ENCODE results near the gene GORASP2.
"Not testable (repeated sequence)": the region's sequence is repeated elsewhere in the genome, so short reads cannot be mapped to it uniquely, and the experiment has no call there.

Gene GORASP2

DNA sequence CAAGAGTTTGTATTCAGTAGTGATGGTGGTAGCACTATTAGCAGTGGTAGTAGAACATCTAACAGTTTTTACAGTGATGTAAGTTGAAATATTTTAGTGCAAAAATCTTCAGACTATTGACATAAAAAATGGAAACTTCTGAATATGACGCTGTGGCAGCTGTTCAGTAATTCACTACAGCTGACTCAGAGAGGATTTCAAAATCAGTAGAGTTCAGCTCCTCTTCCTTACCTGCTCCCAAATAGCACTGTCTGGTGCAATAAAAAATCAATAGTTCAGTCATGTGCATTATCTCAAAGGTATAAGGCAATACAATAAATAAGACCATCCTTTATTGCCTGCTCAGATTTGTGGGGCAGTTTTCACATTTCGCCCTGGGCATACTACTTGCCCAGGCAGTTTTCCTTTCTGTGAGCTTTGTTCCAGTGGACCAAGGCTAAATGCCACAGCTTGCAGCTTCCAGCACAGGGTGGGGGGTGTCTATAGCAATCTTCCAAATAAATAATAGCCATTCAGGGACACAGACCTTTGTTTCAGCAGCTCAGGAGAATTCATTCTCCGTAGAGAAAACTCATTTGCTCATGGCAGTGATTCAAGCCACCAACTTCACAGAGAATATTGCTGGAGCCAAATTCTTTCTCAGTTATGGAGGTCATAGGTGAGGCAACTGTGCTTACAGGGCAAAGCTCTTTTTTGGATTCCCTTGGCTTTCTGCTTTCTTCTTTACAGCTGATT lies 33.9 kb upstream of the GORASP2 start:
- DNase-seq (ENCODE audit: extremely low read depth, insufficient read length): no peak
- Histone ChIP-seq H3K27me3 (replicated peaks; ENCODE audit: control insufficient read depth, insufficient read depth, low read length) (no peaks in the 10 kb centered on the region), H3K36me3 (ENCODE audit: control insufficient read depth, insufficient read depth, low read length) (no peaks in the 10 kb centered on the region), H3K4me3 (replicated peaks; ENCODE audit: low read depth, low read length) (no peak overlapping the region)
- TF ChIP-seq CTCF (IDR thresholded peaks at IDR 0.05; ENCODE audit: insufficient read depth, low read length, poor library complexity, severe bottlenecking): no peak

- H3K4me3 ChIP-seq (replicated peaks; ENCODE audit: low read depth, low read length): no peak overlapping the region
- H3K36me3 ChIP-seq (ENCODE audit: control insufficient read depth, insufficient read depth, low read length): no peaks in the 10 kb centered on the region
- no peak for DNase-seq (ENCODE audit: extremely low read depth, insufficient read length)
- H3K27me3 ChIP-seq (replicated peaks; ENCODE audit: control insufficient read depth, insufficient read depth, low read length): no peaks in the 10 kb centered on the region
- TF ChIP-seq CTCF (IDR thresholded peaks at IDR 0.05; ENCODE audit: insufficient read depth, low read length, poor library complexity, severe bottlenecking): no peak
Measured at GRCh38 chr2:170896622-170897021, 32.4 kb upstream of the GORASP2 start.

DNA sequence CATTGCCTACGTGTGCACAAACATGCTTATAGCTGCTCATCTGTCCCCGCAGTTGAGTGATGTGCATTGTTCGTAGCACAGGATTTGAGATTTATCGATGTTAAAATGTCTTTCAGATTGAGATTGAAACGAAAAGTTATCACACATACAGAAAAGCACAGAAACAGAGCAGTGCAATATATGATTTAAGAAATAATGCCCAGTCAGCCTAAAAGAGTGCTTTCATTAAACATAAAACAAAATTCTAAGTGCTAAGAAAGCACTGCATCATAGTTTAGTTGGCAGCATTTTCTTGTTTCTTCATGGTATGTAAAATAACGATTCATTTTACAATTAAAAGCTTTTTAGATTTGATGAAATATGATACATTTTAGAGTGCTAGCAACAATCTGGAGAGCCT lies 31.9 kb upstream of the GORASP2 start:
- Histone ChIP-seq H3K27me3 (replicated peaks; ENCODE audit: control insufficient read depth, insufficient read depth, low read length) (no peaks in the 10 kb centered on the region), H3K36me3 (ENCODE audit: control insufficient read depth, insufficient read depth, low read length) (no peaks in the 10 kb centered on the region), H3K4me3 (replicated peaks; ENCODE audit: low read depth, low read length) (no peak overlapping the region)
- no peak for TF ChIP-seq CTCF (IDR thresholded peaks at IDR 0.05; ENCODE audit: insufficient read depth, low read length, poor library complexity, severe bottlenecking)
- DNase-seq (ENCODE audit: extremely low read depth, insufficient read length): no peak

DNA sequence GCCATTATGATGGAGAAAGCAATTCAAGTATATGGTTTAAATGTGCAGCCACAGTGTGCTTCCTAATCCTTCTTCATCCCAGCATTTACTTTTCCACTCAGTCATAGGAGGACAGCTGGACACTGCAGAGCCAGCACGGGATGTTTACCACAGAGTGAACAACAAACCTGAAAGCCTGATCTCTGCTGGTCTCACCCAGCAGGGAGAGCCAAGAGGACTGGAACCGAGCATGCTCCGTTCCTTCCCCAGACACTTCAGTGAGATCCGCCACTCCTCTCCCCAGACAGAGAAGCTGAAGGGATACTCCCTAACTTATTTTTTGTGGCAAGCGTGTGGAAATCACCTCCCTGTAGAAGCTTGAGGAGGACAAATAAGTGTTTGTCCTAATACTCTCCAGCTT lies 23.2 kb upstream of the GORASP2 start:
- no peak for TF ChIP-seq CTCF (IDR thresholded peaks at IDR 0.05; ENCODE audit: insufficient read depth, low read length, poor library complexity, severe bottlenecking)
- H3K36me3 ChIP-seq (ENCODE audit: control insufficient read depth, insufficient read depth, low read length): no peaks in the 10 kb centered on the region
- H3K27me3 ChIP-seq (replicated peaks; ENCODE audit: control insufficient read depth, insufficient read depth, low read length): no peaks in the 10 kb centered on the region; the same call in 1 of the 2 replicates
- H3K4me3 ChIP-seq (replicated peaks; ENCODE audit: low read depth, low read length): no peak overlapping the region
- no peak for DNase-seq (ENCODE audit: extremely low read depth, insufficient read length)

GRCh38 chr2:170911314-170911889 lies 17.7 kb upstream of the GORASP2 start:
- Histone ChIP-seq H3K36me3 (ENCODE audit: control insufficient read depth, insufficient read depth, low read length) (no peaks in the 10 kb centered on the region), H3K27me3 (replicated peaks; ENCODE audit: control insufficient read depth, insufficient read depth, low read length) (no peaks in the 10 kb centered on the region), H3K4me3 (replicated peaks; ENCODE audit: low read depth, low read length) (no peak overlapping the region)
- no peak for DNase-seq (ENCODE audit: extremely low read depth, insufficient read length)
- TF ChIP-seq CTCF (IDR thresholded peaks at IDR 0.05; ENCODE audit: insufficient read depth, low read length, poor library complexity, severe bottlenecking): no peak

DNA sequence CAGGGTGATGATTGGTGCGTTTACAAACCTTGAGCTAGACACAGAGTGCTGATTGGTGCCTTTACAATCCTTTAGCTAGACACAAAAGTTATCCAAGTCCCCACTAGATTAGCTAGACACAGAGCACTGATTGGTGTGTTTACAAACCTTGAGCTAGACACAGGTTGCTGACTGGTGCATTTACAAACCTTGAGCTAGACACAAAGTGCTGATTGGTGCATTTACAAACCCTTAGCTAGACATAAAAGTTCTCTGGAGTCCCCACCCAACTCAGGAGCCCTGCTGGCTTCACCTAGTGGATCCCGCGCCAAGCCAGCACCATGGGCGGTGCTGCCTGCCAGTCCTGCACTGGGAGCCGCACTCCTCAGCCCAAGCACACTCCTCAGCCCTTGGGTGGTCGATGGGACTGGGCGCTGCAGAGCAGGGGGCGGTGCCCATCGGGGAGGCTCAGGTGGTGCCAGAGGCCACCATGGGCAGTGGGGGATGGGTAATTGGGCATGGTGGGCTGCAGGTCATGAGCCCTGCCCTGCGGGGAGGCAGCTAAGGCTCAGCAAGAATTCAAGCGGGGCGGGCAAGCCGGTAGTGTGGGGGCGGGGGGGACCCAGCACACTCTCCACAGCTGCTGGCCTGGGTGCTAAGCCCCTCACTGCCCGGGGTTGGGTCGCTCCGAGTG lies 13.9 kb upstream of the GORASP2 start:
- H3K4me3 ChIP-seq (replicated peaks; ENCODE audit: low read depth, low read length); DNase-seq (ENCODE audit: extremely low read depth, insufficient read length); H3K27me3 ChIP-seq (replicated peaks; ENCODE audit: control insufficient read depth, insufficient read depth, low read length); H3K36me3 ChIP-seq (ENCODE audit: control insufficient read depth, insufficient read depth, low read length): not testable (repeated sequence)
